Stimulated activated CD4-positive, alpha-beta T cell treated with anti-CD3 and anti-CD28 coated beads, Interleukin-1b, Interleukin-23, amount 100 ng/mL, for 1 hour (primary cell): ENCODE data around the gene SLC38A2.

Experiments used
- DNase-seq, 2 donors: peaks; one replicate each; pipeline ENCODE4 v3.0.0-alpha.2; 2020; ENCODE audit warnings: low read depth in 2 of 2

Gene SLC38A2

DNA sequence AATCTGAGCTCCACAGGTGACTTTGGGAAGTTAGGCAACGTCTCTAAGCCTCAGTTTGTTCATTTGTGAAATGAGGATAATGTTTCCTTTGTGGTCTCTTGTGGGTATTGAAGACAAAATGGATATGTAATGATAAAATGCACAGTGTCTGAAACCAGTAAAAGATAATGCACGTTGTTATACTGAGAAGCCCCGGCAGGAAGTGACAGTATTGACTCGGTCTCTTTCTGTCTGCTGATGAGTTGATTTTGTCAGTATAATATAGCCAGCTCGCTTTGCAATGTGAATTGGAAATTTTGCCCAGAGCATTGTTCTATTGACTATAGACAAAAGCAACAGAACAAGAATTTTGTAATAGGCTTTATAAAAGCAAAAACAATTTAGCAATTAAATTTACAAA lies 54.5 kb downstream of the SLC38A2 start:
- DNase-seq, result no peak
